ENCODE measurements around the gene POT1. TPM values are rescaled to one million over a fixed set of nuclear protein-coding genes. Genes with fewer than 3 reads are reported as not detected.

POT1 gene
- total and polyA plus RNA-seq, 12 donors = 5.1 to 24.7 (median 15.5) TPM

DNA sequence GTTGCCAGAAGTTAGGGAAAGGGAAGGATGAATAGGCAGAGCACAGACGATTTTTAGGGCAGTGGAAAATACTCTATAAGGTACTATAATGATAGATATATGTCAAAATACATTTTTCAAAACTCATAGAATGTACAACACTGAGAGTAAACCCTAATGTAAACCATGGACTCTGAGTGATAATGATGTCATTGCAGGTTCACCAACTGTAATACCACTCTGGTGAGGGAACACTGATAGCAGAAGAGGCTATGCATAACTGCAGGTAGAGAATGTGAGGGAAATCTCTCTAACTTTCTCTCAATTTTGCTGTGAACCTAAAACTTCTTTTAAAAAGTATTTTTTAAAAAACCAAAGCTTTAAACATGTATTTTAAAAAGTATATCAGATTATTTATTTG, 22.1 kb downstream of the POT1 start:
- H3K9me3 ChIP-seq = peaks cover 0 to 8% (median 0%) of the 10 kb centered on the region in 11 donors
- H3K27me3 ChIP-seq = no peaks in the 10 kb centered on the region

DNA sequence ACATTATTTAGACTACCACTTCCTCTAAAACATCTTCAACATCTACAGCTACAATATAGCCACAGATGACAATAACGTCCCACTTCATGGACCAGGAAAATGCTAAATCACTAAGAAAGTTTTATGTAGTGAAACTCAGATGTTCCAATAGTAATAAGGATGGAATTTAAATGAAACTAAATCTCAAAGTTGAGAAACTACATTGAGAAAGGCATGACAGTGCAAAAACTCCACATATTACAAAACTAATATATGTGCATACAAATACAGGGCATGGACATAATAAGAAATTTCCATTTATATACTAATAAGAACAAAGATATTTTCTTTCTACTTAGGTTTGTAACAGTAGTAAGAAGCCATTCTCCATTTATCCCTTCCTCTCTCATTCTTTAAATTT, 31.1 kb downstream of the POT1 start:
- ATAC-seq = no peak
- H3K27ac ChIP-seq = no peak overlapping the region
- 85 to 88% methylated on average over 1 of the region's 1 CpG for WGBS, 2 donors
- peaks cover 0 to 13% (median 0%) of the 10 kb centered on the region in 11 donors for H3K9me3 ChIP-seq
- TF ChIP-seq, protein P1, sequence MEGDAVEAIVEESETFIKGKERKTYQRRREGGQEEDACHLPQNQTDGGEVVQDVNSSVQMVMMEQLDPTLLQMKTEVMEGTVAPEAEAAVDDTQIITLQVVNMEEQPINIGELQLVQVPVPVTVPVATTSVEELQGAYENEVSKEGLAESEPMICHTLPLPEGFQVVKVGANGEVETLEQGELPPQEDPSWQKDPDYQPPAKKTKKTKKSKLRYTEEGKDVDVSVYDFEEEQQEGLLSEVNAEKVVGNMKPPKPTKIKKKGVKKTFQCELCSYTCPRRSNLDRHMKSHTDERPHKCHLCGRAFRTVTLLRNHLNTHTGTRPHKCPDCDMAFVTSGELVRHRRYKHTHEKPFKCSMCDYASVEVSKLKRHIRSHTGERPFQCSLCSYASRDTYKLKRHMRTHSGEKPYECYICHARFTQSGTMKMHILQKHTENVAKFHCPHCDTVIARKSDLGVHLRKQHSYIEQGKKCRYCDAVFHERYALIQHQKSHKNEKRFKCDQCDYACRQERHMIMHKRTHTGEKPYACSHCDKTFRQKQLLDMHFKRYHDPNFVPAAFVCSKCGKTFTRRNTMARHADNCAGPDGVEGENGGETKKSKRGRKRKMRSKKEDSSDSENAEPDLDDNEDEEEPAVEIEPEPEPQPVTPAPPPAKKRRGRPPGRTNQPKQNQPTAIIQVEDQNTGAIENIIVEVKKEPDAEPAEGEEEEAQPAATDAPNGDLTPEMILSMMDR (IDR thresholded peaks at IDR 0.05) = no peak
- H3K27me3 ChIP-seq = no peaks in the 10 kb centered on the region
- peaks cover 0 to 38% (median 8%) of the 10 kb centered on the region in 9 donors for H3K36me3 ChIP-seq
- peaks cover 0 to 7% (median 0%) of the 10 kb centered on the region in 9 donors for H3K4me1 ChIP-seq
- intact Hi-C loops (cut with DNase I) = no loop called here
- H3K4me3 ChIP-seq = no peak overlapping the region
- no peak for DNase-seq

More for the DNA sequence above, 22.1 kb downstream of the POT1 start:
- DNase-seq (no peak), ATAC-seq (no peak)
- intact Hi-C loops (cut with DNase I) = no loop called here
- no peak overlapping the region for H3K4me3 ChIP-seq
- H3K4me1 ChIP-seq = peaks cover 0 to 13% (median 0%) of the 10 kb centered on the region in 9 donors
- TF ChIP-seq, protein P1 (IDR thresholded peaks at IDR 0.05) = no peak
- no peak overlapping the region for H3K27ac ChIP-seq
- WGBS, 2 donors = 73 to 81% methylated on average over 1 of the region's 1 CpG
- H3K36me3 ChIP-seq = no peaks in the 10 kb centered on the region

DNA sequence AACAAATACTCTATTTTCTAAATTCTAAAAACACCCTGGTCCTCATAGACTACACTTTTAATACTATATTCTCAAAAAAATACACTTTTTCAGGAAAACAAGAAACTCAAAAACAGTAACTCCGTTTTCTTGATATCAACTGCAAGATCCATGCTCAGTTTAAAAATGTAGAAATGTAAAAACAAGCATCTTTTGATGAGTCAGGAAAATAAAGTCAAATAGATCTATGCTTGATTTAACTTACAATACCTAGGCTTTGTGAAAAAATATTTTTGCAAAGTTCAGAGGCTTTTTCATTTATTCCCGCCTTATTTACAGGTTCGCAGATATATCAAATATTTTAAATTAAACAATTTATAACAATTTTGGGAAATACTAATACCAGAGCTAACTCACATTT, 33.6 kb downstream of the POT1 start:
- WGBS, 2 donors = 98 to 100% methylated on average over 3 of the region's 3 CpGs
- peaks cover 0 to 7% (median 0%) of the 10 kb centered on the region in 11 donors for H3K9me3 ChIP-seq
- peaks cover 0 to 58% (median 19%) of the 10 kb centered on the region in 9 donors for H3K36me3 ChIP-seq
- no peak for DNase-seq
- no peak overlapping the region for H3K4me3 ChIP-seq
- TF ChIP-seq, protein P1 (IDR thresholded peaks at IDR 0.05) = no peak
- no peak for ATAC-seq
- no peaks in the 10 kb centered on the region for H3K27me3 ChIP-seq
- H3K4me1 ChIP-seq = peaks cover 0 to 7% (median 0%) of the 10 kb centered on the region in 9 donors
- intact Hi-C loops (cut with DNase I) = no loop called here
- H3K27ac ChIP-seq = no peak overlapping the region

DNA sequence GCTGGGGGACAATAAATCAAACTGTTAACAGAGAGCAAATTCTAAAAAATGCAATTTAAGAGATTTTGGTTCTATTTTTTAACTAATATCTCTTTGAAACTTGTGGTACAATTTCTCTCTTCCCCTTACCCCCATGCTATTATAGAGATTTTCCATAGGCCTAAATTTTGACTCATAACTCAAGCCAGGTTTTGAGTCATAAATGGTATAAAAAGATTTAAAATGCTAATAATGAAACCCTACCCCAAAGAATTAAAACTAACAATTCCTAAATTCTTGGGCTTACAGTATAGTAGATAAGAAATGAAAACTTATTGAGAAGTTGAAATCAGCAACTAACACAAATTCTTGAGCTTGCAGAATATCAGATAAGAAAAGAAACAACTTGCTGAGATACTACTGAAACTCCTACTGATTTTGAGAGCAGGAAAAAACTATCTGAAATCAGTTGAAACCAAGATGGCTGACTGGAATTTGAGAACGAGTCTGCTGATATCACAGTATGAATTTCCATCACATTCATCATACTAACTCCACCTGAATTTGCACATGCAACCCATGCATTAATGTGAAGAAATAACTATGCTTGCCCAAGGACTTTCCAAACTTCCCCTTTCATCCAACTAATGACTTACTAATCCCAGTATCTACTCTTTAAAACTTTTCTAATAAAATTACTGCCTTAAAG, 36.3 kb downstream of the POT1 start:
- Histone ChIP-seq H3K27me3 (no peaks in the 10 kb centered on the region), H3K4me1 (no peaks in the 10 kb centered on the region), H3K9me3 (no peaks in the 10 kb centered on the region), H3K27ac (no peak overlapping the region), H3K4me3 (no peak overlapping the region), H3K36me3 (peaks cover 0 to 82% (median 23%) of the 10 kb centered on the region in 9 donors)
- TF ChIP-seq, protein P1 (IDR thresholded peaks at IDR 0.05) = no peak
- 75 to 83% methylated on average over 1 of the region's 1 CpG for whole genome bisulfite sequencing, 2 donors
- DNase-seq = no peak
- intact Hi-C loops (cut with DNase I) = no loop called here
- ATAC-seq = no peak
